ENCODE measurements around the gene SIRT5. TPM values are rescaled to one million over a fixed set of nuclear protein-coding genes. Genes with fewer than 3 reads are reported as not detected.

SIRT5 gene
- total and polyA plus RNA-seq, 2 experiments from 2014 or later = 16.3 to 21.7 TPM

DNA sequence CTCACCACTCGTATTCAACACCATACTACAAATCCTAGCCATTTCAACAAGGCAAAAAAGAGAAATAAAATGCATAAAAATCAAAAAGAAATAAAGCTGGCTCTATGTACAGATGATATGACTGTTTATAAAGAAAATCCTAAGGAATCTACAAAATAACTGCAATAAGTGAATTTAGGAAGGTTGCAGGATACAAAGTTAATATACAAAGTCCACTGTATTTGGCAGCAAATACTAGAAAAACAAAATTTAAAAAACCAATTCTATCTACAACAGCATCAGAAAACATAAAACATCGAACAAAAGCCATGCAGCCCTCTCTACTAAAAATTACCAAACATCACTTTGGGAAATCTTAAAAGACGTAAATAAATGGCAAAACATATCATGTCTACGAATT lies 89.6 kb downstream of the SIRT5 start:
- no peaks in the 10 kb centered on the region for H3K36me3 ChIP-seq
- no peak overlapping the region for H3K4me3 ChIP-seq
- peaks cover 7% of the 10 kb centered on the region for H3K4me1 ChIP-seq (ENCODE audit: low read depth)
- no peak overlapping the region for H3K27ac ChIP-seq
- no peaks in the 10 kb centered on the region for H3K9me3 ChIP-seq (ENCODE audit: low read depth)
- no peak for DNase-seq (ENCODE audit: low read depth in 1 of 2, low spot score in 1 of 2)
- TF ChIP-seq, protein P1, sequence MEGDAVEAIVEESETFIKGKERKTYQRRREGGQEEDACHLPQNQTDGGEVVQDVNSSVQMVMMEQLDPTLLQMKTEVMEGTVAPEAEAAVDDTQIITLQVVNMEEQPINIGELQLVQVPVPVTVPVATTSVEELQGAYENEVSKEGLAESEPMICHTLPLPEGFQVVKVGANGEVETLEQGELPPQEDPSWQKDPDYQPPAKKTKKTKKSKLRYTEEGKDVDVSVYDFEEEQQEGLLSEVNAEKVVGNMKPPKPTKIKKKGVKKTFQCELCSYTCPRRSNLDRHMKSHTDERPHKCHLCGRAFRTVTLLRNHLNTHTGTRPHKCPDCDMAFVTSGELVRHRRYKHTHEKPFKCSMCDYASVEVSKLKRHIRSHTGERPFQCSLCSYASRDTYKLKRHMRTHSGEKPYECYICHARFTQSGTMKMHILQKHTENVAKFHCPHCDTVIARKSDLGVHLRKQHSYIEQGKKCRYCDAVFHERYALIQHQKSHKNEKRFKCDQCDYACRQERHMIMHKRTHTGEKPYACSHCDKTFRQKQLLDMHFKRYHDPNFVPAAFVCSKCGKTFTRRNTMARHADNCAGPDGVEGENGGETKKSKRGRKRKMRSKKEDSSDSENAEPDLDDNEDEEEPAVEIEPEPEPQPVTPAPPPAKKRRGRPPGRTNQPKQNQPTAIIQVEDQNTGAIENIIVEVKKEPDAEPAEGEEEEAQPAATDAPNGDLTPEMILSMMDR (IDR thresholded peaks at IDR 0.05; ENCODE audit: low read depth, low read length) = no peak
- no peaks in the 10 kb centered on the region for H3K27me3 ChIP-seq

Other genes with a start within 250 kb of the SIRT5 start
- 36.8 and 39.2 TPM in 2 replicates for gene TBC1D7, start 246.1 kb upstream of the SIRT5 start, total RNA-seq
- gene TBC1D7, start 246.1 kb upstream of the SIRT5 start, polyA plus RNA-seq = 84.5 and 108 TPM in 2 replicates
- 16.2 and 27.4 TPM in 2 replicates for gene GFOD1, start 87.0 kb upstream of the SIRT5 start, total RNA-seq
- 22.7 and 30.5 TPM in 2 replicates for gene GFOD1, start 87.0 kb upstream of the SIRT5 start, polyA plus RNA-seq
- 109 and 154 TPM in 2 replicates for gene NOL7, start 40.7 kb downstream of the SIRT5 start, total RNA-seq
- gene NOL7, start 40.7 kb downstream of the SIRT5 start, polyA plus RNA-seq = 107 and 144 TPM in 2 replicates
- 32.3 and 35.2 TPM in 2 replicates for gene RANBP9, start 137.2 kb downstream of the SIRT5 start, total RNA-seq
- gene RANBP9, start 137.2 kb downstream of the SIRT5 start, polyA plus RNA-seq = 42.4 and 55.4 TPM in 2 replicates
- 13.8 and 20.2 TPM in 2 replicates for gene MCUR1, start 240.0 kb downstream of the SIRT5 start, total RNA-seq
- 44.7 and 51.6 TPM in 2 replicates for gene MCUR1, start 240.0 kb downstream of the SIRT5 start, polyA plus RNA-seq

All from cardiac muscle cell (in vitro differentiated cells and primary cell).